Activated CD4-positive, alpha-beta T cell treated with anti-CD3 and anti-CD28 coated beads, Interleukin-2, Interleukin-4, amounts not matched to agents 100 ng/mL and 50 ng/mL, durations not matched to agents 16 hours and 8 hours (primary cell): ENCODE measurements around the gene FAM199X.

Source experiments
- DNase-seq: peaks from one replicate; pipeline ENCODE4 v3.0.0-alpha.2; 2020; ENCODE audit warnings: low spot score

The FAM199X gene

DNA sequence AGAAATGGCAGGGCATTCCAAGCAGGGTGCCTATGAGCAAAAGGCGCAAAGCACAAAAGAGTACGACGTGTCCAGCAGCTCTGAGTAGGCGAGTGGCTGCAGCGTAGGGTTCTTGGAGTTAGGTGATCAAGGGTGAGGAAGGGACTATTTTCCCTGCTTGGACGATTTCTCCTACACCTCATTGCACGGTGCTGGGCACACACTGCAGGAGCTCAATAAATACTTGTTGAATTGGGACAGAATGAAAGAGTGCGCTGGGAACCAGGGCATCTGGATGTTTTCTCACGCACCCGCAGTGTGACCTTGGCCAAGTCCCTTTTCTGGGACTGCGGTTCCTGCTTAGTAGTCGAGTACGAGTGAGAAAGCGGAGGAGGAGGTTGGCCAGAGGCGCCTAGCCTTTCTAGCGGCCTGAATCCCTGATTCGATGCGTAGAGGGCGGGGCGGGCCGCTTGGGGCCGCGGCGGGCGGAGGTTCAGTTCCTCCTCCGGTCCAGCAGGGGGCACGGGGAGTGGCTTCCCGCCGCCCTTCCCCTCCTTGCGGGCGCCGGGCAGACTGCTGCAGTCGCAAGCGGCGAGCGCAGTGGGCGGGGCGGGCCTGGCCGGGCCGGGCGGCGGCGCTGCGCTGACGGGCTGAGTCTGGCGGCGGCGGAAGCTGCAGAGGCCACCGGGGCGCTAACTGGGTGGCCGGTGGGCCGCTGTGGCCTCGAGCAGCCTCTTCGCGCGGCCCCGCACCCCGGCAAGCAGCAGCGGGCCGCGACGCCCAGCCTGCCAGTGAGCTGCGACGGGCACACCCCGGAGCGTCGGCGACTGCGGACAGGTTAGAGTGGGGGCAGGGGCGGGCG, at the start of gene FAM199X:
TSS of gene FAM199X (plus strand) at position 560 of the 841 bp plus-strand sequence. CDS start 333 bp downstream, outside the sequence.
- peak; percentile 84 for DNase-seq

GRCh38 chrX:104117759-104118158, 48.5 kb upstream of the FAM199X start:
- DNase-seq: peak; percentile 44

- no peak for DNase-seq
Observed at GRCh38 chrX:104118765-104119164, 47.5 kb upstream of the FAM199X start.

DNA sequence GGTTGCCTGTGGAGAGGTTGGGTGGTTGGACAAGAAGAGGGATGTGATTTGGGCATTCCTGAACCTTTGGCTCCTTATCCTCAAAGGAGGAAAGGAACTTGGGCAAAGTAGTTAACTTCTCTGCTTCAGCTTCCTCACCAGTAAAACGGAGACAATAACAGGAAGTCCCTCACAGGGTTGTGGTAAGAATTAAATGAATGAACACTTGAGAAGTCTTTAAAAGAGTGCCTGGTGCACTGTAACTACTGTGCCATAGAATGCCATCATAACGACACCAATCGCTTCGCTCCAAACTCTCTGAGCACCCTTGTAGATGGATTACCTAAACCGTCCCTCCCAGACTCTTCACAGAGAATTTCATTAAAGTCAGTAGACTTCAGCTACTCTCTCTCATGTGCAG, 43.4 kb upstream of the FAM199X start:
- peak; percentile 45 for DNase-seq

- no peak for DNase-seq
Observed at GRCh38 chrX:104126856-104127255, 39.4 kb upstream of the FAM199X start.

DNA sequence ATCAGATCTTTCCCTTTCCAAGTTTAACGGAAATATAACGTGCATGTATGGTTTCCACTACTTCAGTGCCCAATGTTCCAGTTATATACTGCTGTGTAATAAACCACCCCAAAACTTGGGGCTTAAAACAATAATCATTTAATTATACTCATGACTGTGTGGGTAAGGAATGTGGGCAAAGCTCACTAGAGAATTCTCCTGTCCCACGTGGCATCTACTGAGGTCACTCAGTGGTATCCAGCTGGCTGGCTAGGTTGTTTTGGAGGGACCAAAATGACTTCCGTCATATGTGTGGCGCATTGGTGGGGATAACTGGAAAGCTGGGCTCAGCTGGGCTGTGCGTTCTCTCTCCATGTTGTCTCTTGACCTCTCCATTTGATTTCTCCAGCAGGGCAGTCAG, 35.4 kb upstream of the FAM199X start:
- DNase-seq: no peak

- no peak for DNase-seq
Observed at GRCh38 chrX:104134583-104135261, 31.5 kb upstream of the FAM199X start.

DNA sequence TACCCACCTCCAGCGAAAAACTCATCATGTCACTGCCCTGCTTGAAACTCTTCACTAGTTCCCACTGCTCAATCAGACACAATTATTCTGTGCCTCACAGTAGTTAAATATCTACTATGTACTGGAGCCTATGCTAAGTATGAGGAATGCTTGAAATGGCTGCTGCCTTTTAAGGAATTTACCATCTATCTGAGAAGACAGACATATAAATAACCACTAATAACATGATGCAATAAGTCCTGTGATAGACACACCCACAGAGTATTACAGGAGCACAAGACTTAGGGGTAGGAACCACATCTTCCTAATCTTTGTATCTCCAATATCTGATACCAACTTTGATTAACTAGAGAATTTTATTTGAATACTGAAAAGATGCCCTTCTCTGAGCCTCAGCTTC, 30.6 kb upstream of the FAM199X start:
- no peak for DNase-seq

DNA sequence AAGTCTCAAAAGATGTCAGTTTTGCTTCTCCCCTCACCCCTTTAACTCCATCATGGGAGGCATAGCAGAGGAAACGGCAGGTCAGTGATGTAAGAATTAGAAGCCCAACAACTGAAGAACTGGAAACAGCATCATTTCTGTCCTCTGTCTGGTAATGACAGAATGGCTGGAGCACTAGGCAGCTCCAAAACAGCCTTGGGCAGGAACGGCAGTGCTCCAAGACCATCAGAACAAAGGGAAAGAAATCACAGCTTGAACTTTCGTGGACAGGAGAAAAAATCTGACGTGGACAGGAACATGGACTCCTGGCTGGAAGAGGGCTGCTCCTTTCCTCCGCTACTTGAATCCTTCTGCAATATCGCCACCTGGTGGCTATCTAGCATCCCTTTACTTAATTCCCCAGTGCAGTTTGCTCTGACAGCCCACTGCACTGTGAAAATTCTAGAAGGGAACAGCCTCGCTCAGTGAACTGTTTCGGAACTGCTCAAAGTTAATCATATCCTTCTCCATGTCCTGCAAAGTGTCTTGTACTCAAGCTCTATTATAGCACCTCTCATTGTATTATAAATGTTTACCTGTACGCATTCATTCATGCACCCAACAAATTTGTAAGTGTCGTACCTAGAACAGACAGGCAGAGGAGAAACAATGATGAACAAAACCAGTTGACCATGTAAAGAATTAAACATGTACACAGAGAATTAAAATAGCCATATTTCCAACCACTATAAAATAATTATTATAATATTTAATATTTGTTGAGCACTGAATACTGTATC, 29.8 kb upstream of the FAM199X start:
- DNase-seq: peak; percentile 71

- no peak for DNase-seq
Observed at GRCh38 chrX:104137496-104137895, 28.8 kb upstream of the FAM199X start.

DNA sequence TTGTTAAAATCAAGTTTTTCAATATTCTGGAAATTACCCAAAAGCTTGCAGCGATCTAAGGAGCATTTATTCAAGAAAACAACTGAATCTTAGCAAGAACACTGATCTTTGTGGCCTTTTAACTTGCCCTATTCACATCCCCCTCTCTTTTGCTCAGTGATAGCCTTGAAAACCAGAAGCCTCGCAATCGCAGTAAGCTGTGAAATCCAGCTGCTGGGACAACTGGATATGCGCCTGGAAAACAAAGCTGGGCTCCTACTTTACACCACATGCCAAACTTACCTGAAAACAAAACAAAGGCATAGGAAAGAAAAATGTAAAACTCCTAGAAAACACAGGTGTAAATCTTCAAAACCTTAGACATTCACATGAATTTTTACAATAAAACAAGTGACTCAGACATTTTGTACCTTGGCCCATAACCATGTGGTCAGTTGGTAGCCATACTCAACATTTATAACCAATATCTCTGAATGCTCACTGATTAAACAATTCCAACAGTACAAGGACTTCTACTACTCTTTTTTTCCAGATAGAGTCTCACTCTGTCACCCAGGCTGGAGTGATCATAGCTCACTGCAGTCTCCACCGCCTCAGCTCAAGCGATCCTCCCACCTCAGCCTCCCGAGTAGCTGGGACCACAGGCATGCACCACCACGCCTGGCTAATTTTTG, 25.0 kb upstream of the FAM199X start:
- DNase-seq: no peak

- DNase-seq: no peak
Observed at GRCh38 chrX:104151037-104151436, 15.2 kb upstream of the FAM199X start.

- peak; percentile 71 for DNase-seq
Observed at GRCh38 chrX:104156630-104157529, 9.4 kb upstream of the FAM199X start, which contains the start of gene SLC25A53. TSS of gene SLC25A53 (minus strand) at chrX:104157009. CDS start at chrX:104105257, 51,752 bp downstream.

DNA sequence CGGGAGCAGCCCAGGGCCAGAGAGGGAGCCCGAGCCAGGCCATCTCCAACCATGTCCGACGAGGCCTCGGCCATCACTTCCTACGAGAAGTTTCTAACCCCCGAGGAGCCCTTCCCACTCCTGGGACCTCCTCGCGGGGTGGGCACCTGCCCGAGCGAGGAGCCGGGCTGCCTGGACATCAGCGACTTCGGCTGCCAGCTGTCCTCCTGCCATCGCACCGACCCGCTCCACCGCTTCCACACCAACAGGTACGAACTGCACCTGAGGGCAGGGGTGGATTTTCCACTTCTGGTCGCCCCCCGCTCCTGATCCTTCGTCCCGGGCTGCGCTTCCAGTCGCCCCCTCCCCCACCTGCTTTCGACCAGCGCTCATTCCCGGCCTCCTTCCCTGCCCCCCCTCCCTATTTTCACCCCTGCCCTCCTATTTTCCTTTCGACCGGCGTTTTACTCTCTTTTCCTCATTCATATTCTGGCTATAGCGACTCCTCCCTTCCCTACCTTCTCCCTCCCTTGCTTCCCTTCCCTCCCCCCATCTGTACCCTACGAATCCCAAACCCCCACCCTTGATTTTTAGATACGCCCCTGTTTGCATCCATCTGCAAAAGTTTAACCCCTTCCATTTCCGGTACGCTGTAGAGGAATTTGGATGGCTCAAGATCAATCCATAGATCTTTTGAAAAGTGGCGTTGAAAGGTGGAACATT, 633 bp downstream of the FAM199X start:
- no peak for DNase-seq

DNA sequence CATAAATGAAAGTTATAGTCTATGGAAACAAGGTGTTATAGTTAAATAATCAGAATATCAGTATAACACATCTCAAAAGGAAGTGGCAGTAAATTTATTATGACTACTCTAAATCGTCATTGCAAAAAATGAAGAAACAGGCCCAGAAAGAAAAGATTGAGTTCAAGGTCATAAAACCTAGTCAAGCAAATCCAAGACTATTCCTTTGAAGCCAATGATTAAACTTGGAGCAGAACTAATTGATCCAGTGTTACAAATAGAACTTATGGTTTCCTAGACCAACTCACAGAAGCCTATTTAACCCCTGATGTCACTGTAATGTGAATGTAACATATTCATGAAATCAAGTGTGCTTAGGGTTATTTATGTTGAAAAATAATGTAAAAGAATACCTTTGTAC, 1.9 kb downstream of the FAM199X start:
- no peak for DNase-seq

DNA sequence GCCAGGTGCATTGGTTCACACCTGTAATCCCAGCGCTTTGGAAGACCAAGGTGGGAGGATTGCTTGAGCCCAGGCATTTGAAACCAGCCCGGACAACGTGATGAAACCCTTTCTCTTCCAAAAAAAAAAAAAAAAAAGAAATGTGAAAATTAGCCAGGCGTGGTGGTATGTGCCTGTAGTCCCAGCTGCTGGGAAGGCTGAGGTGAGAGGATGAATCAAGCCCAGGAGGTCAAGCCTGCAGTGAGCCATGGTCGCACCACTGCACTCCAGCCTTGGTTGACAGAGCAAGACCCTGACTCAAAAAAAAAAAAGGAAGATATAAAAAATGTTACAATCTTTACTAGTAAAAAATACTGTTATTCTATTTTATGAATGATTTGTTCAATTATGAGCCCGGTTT, 5.9 kb downstream of the FAM199X start:
- no peak for DNase-seq

GRCh38 chrX:104172788-104173187, 6.5 kb downstream of the FAM199X start:
- DNase-seq: no peak

DNA sequence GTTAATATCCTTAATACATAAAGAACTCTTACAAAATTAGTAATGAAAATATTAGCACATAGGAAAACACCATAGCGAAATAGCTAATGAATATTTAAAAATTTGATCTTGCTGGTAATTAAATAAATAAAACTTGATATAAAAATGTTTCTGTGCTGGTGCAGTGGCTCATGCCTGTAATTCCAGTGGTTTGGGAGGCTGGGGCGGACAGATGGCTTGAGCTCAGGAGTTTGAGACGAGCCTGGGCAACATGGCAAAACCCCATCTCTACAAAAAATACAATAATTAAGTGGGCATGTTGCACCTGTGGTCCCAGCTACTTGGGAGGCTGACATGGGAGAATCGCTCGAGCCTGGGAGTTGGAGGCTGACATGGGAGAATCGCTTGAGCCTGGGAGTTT, 7.6 kb downstream of the FAM199X start:
- DNase-seq: no peak

DNA sequence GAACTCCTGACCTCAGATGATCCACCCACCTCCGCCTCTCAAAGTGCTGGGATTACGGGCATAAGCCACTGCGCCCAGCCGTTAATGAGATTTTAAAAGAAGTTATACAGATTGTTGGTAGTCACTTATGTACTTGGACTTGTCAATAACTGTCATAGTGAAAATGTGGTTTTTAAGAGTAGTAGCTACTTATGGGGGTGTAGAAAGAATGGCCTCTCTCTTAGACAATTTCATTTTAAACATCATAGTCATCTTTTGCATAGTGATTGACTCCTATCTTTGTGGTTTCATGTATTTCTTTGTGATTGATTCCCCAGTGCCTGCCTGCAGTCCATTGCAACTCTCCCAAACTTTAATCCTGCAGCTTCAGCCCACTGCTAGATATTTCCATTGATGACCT, 17.4 kb downstream of the FAM199X start:
- peak; percentile 25 for DNase-seq

DNA sequence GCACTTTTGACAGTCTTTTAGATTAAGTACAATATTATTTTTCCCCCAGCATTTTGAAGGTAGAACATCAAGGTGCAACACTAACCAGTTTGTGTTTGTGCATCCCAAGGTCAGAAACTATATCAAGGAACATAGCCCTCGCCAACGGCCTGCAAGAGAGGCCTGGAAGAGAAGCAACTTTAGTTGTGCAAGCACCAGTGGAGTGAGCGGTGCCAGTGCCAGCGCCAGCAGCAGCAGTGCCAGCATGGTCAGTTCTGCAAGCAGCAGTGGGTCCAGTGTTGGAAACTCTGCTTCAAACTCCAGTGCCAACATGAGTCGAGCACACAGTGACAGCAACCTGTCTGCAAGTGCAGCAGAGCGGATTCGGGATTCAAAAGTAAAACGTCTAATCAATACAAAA, 21.7 kb downstream of the FAM199X start:
- no peak for DNase-seq
